GM12878 (cell line): Measurements from ENCODE around the gene BCL2L13. TPM values are rescaled to one million over a fixed set of nuclear protein-coding genes. Genes with fewer than 3 reads are reported as not detected.
A peak's percentile ranks its signal among the peaks of the same experiment; 100 is the strongest.

Experiments used
- CEBPZ ChIP-seq: fragments of 150-350 bp; IDR thresholded peaks from 2 replicates; pipeline ENCODE4 v1.6.1; 2016; ENCODE audit warnings: low read depth, low read length
- ESRRA ChIP-seq: IDR thresholded peaks from 2 replicates; pipeline ENCODE4 v1.6.1; 2012; ENCODE audit warnings: mild to moderate bottlenecking, low read length, improper control_type of control experiment
- IRF5 ChIP-seq: fragments of 450-650 bp; IDR thresholded peaks from 2 replicates; pipeline ENCODE4 v1.6.1; 2017; ENCODE audit warnings: borderline replicate concordance
- NBN ChIP-seq: fragments of 450-650 bp; IDR thresholded peaks from 2 replicates; pipeline ENCODE4 v1.6.1; 2016
- NR2C1 ChIP-seq: fragments of 450-650 bp; IDR thresholded peaks from 2 replicates; pipeline ENCODE4 v1.6.1; 2017; ENCODE audit warnings: antibody characterized with exemption, mild to moderate bottlenecking, moderate library complexity
- POU2F2 ChIP-seq: IDR thresholded peaks from 3 replicates; pipeline ENCODE4 v1.6.1; 2011; ENCODE audit warnings: low read depth, mild to moderate bottlenecking, low read length, borderline replicate concordance
- PRDM15 ChIP-seq: fragments of 450-650 bp; formaldehyde crosslinking; IDR thresholded peaks from 2 replicates; pipeline ENCODE4 v1.4.0; 2020; ENCODE audit warnings: mild to moderate bottlenecking, moderate library complexity
- RAD51 ChIP-seq: fragments of 450-650 bp; IDR thresholded peaks from 2 replicates; pipeline ENCODE4 v1.6.1; 2016; ENCODE audit warnings: moderate library complexity, mild to moderate bottlenecking, inconsistent platforms
- RBBP5 ChIP-seq: fragments of 200-600 bp; sonication (generic); conservative IDR thresholded peaks from 2 replicates; pipeline ENCODE4 v1.6.1; 2016
- SIN3A ChIP-seq: IDR thresholded peaks from 2 replicates; pipeline ENCODE4 v1.6.1; 2012; ENCODE audit warnings: low read depth, low read length, improper control_type of control experiment
- SRF ChIP-seq, 2 experiments: IDR thresholded peaks; 2 replicates each; pipeline ENCODE4 v1.6.1; 2011; ENCODE audit warnings: low read depth in 2 of 2, low read length in 2 of 2, mild to moderate bottlenecking in 1 of 2, moderate library complexity in 1 of 2
- TCF12 ChIP-seq: IDR thresholded peaks from 2 replicates; pipeline ENCODE4 v1.6.1; 2011; ENCODE audit warnings: low read depth, mild to moderate bottlenecking, low read length
- USF2 ChIP-seq: IDR thresholded peaks from 2 replicates; pipeline ENCODE4 v1.6.1; 2011; ENCODE audit warnings: low read depth, low read length, improper control_type of control experiment, borderline replicate concordance
- ZBTB40 ChIP-seq: fragments of 450-650 bp; IDR thresholded peaks from 2 replicates; pipeline ENCODE4 v1.6.1; 2016; ENCODE audit warnings: mild to moderate bottlenecking, moderate library complexity, borderline replicate concordance
- ZNF384 ChIP-seq: IDR thresholded peaks from 2 replicates; pipeline ENCODE4 v1.6.1; 2012; ENCODE audit warnings: low read depth, mild to moderate bottlenecking, low read length, improper control_type of control experiment, borderline replicate concordance
- polyA plus RNA-seq, 11 experiments: library from polyadenylated mRNA; depleted of rRNA in 4 of 11; unstranded in 6 of 11; stranded (reverse) in 5 of 11; fragments of >200 nt; fragmentation: Nextera tagmentation in 4 of 11; fragmentation: Illumina TruSeq in 1 of 11; extraction: Ambion mirVana in 4 of 11; extraction: Trizol in 1 of 11; gene quantifications; 1 replicate in 1 of 11; 2 replicates in 10 of 11; pipeline versions ENCODE4 v1.2.1 to v1.2.3, GENCODE V29; 2011 to 2016; ENCODE audit warnings: inconsistent platforms in 2 of 11, missing spikeins in 2 of 11, low read depth in 1 of 11
- total RNA-seq, 4 experiments: library from RNA; depleted of rRNA in 3 of 4; stranded (reverse); fragments of >200 nt in 3 of 4; fragmentation: Illumina TruSeq in 1 of 4; extraction: Trizol in 1 of 4; gene quantifications; 2 replicates each; pipeline versions ENCODE4 v1.2.1 to v1.2.3, GENCODE V29; 2013 to 2021

The BCL2L13 gene
- total and polyA plus RNA-seq, 10 of the 15 experiments (the other 5 are each of a cell fraction or from before 2014, with no cell fraction given) = 18.6 to 30.6 (median 28.2) TPM

- no peak for TF ChIP-seq IRF5
- 0 out of 2 replicates have a peak, but pooled peaks have one; percentile 73 for TF ChIP-seq NBN
- peak; percentile 34; the same call in 1 of the 2 replicates for TF ChIP-seq SIN3A
- TF ChIP-seq USF2 = no peak
- TF ChIP-seq ZNF384 = no peak
- TF ChIP-seq POU2F2 = peak; percentile 74; the same call in 2 of the 3 replicates
- TF ChIP-seq SRF (IDR thresholded peaks at IDR 0.05; ENCODE audit: low read depth in 2 of 2, low read length in 2 of 2) = no peak
- no peak for TF ChIP-seq RAD51
- TF ChIP-seq ZBTB40 = peak; percentile 81
- no peak; the same call in 1 of the 2 replicates for TF ChIP-seq ESRRA
- peak; percentile 72 for TF ChIP-seq NR2C1
- TF ChIP-seq TCF12 = peak; percentile 61; the same call in 1 of the 2 replicates
- no peak for TF ChIP-seq RBBP5
- no peak for TF ChIP-seq CEBPZ
- TF ChIP-seq PRDM15 (CRISPR knock-in tag) = no peak
Measured at GRCh38 chr22:17638432-17639246, at the start of gene BCL2L13 (continued).
